KMS-11 (cell line): Measurements from ENCODE around the gene SELP.

ENCODE experiments used
- H2AFZ ChIP-seq: fragments of 200-600 bp; sonication (generic); 2 replicates; pipeline ENCODE4 v1.6.1; 2016; ENCODE audit warnings: antibody characterized with exemption, mixed run types, low read depth
- H3K27ac ChIP-seq: fragments of 200-600 bp; sonication (generic); 2 replicates; pipeline ENCODE4 v1.6.1; 2016; ENCODE audit warnings: mild to moderate bottlenecking, mixed run types
- H3K27me3 ChIP-seq: fragments of 200-600 bp; sonication (generic); 2 replicates; pipeline ENCODE4 v1.6.1; 2017; ENCODE audit warnings: mild to moderate bottlenecking, low read depth, mixed run types, moderate library complexity; ENCODE audit not compliant: insufficient read depth
- H3K36me3 ChIP-seq: fragments of 200-600 bp; sonication (generic); 2 replicates; pipeline ENCODE4 v1.6.1; 2017; ENCODE audit warnings: mild to moderate bottlenecking, mixed run types; ENCODE audit not compliant: insufficient read depth
- H3K4me1 ChIP-seq: fragments of 200-600 bp; sonication (generic); 2 replicates; pipeline ENCODE4 v1.6.1; 2016; ENCODE audit warnings: mild to moderate bottlenecking, low read depth, mixed run types; ENCODE audit not compliant: poor library complexity, severe bottlenecking
- H3K4me2 ChIP-seq: fragments of 200-600 bp; sonication (generic); 2 replicates; pipeline ENCODE4 v1.7.0; 2016; ENCODE audit warnings: mild to moderate bottlenecking, mixed run types
- H3K4me3 ChIP-seq: fragments of 200-600 bp; sonication (generic); IDR thresholded peaks from 2 replicates; pipeline ENCODE4 v1.6.1; 2017; ENCODE audit warnings: low read depth, low read length, mixed read lengths; ENCODE audit not compliant: insufficient read depth
- H3K79me2 ChIP-seq: fragments of 200-600 bp; sonication (generic); 2 replicates; pipeline ENCODE4 v1.6.1; 2016; ENCODE audit warnings: low read depth, mixed run types; ENCODE audit not compliant: insufficient read depth
- H3K9ac ChIP-seq: fragments of 200-600 bp; sonication (generic); 2 replicates; pipeline ENCODE4 v1.6.1; 2016; ENCODE audit warnings: mild to moderate bottlenecking, mixed run types
- H4K20me1 ChIP-seq: fragments of 200-600 bp; sonication (generic); 2 replicates; pipeline ENCODE4 v1.6.1; 2016; ENCODE audit warnings: mild to moderate bottlenecking, mixed run types; ENCODE audit not compliant: insufficient read depth
- CTCF ChIP-seq: fragments of 200-600 bp; sonication (generic); conservative IDR thresholded peaks from 2 replicates; pipeline ENCODE4 v1.6.1; 2017; ENCODE audit warnings: low read depth, mild to moderate bottlenecking, antibody characterized with exemption, low read length, moderate library complexity, mixed read lengths

The SELP gene

GRCh38 chr1:169570172-169570574 lies 59.8 kb downstream of the SELP start:
- H3K27me3 ChIP-seq, result no peaks in the 10 kb centered on the region
- H3K36me3 ChIP-seq, result no peaks in the 10 kb centered on the region
- no peaks in the 10 kb centered on the region for H4K20me1 ChIP-seq
- no peak overlapping the region for H3K4me2 ChIP-seq
- no peak overlapping the region for H3K4me3 ChIP-seq
- H3K9ac ChIP-seq, result no peak overlapping the region
- TF ChIP-seq CTCF, result no peak
- H3K4me1 ChIP-seq, result no peaks in the 10 kb centered on the region
- no peaks in the 10 kb centered on the region for H3K79me2 ChIP-seq
- no peak overlapping the region for H3K27ac ChIP-seq
- no peak overlapping the region for H2AFZ ChIP-seq

- Histone ChIP-seq H3K4me2 (no peak overlapping the region), H4K20me1 (no peaks in the 10 kb centered on the region), H3K9ac (no peak overlapping the region), H3K79me2 (no peaks in the 10 kb centered on the region), H2AFZ (no peak overlapping the region), H3K4me3 (no peak overlapping the region), H3K27me3 (no peaks in the 10 kb centered on the region), H3K4me1 (no peaks in the 10 kb centered on the region), H3K27ac (no peak overlapping the region), H3K36me3 (no peaks in the 10 kb centered on the region)
- no peak for TF ChIP-seq CTCF
These were observed 61.4 kb downstream of the SELP start for GRCh38 chr1:169568497-169568896.

GRCh38 chr1:169565335-169566271 lies 64.3 kb downstream of the SELP start:
- no peaks in the 10 kb centered on the region for H3K79me2 ChIP-seq
- no peak overlapping the region for H3K27ac ChIP-seq
- H3K4me1 ChIP-seq, result no peaks in the 10 kb centered on the region
- H2AFZ ChIP-seq, result no peak overlapping the region
- H3K9ac ChIP-seq, result no peak overlapping the region
- H3K4me3 ChIP-seq, result no peak overlapping the region
- TF ChIP-seq CTCF, result no peak
- no peaks in the 10 kb centered on the region for H4K20me1 ChIP-seq
- H3K27me3 ChIP-seq, result no peaks in the 10 kb centered on the region
- no peaks in the 10 kb centered on the region for H3K36me3 ChIP-seq
- H3K4me2 ChIP-seq, result no peak overlapping the region

DNA sequence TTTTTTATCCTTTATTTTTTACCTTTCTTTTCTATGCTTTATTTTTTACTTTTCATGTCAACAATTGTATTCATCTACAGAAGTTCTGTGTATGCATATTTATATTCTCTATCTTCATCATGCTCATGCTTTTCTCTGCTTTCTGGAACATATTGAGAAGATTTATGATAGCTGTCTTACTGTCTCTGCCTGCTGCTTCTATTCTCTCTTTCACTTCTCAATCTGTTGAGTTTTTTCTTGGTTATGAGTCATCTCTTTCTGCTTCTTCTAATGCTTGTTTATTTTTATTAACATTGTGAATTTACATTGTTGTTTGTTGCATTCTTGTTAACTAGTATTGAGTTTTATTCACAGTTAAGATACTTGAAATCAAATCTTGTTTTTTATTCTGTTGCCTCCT lies 66.3 kb downstream of the SELP start:
- no peaks in the 10 kb centered on the region for H3K79me2 ChIP-seq
- no peak overlapping the region for H3K4me2 ChIP-seq
- no peak overlapping the region for H3K9ac ChIP-seq
- H3K4me1 ChIP-seq, result no peaks in the 10 kb centered on the region
- no peaks in the 10 kb centered on the region for H3K27me3 ChIP-seq
- no peak overlapping the region for H3K27ac ChIP-seq
- no peaks in the 10 kb centered on the region for H4K20me1 ChIP-seq
- no peak overlapping the region for H3K4me3 ChIP-seq
- no peak overlapping the region for H2AFZ ChIP-seq
- no peak for TF ChIP-seq CTCF
- no peaks in the 10 kb centered on the region for H3K36me3 ChIP-seq
